GM12891 (cell line): Measurements from ENCODE around the gene IL1RL2.

Experiments used
- POLR2A ChIP-seq: IDR thresholded peaks from 2 replicates; pipeline ENCODE4 v1.6.1; 2011; ENCODE audit warnings: low read depth, low read length, control low read depth
- POLR2AphosphoS5 ChIP-seq: IDR thresholded peaks from 2 replicates; pipeline ENCODE4 v1.6.1; 2011; ENCODE audit warnings: low read depth, low read length, control low read depth
- SPI1 ChIP-seq: IDR thresholded peaks from 2 replicates; pipeline ENCODE4 v1.6.1; 2011; ENCODE audit warnings: low read depth, low read length, control low read depth
- TAF1 ChIP-seq: IDR thresholded peaks from 2 replicates; pipeline ENCODE4 v1.6.1; 2011; ENCODE audit warnings: low read depth, low read length, control low read depth

- TF ChIP-seq TAF1, result no peak
- no peak for TF ChIP-seq POLR2A
- TF ChIP-seq POLR2AphosphoS5, result no peak
- no peak for TF ChIP-seq SPI1
Measured at GRCh38 chr2:102289129-102289528, 102.3 kb downstream of the IL1RL2 start.
